Right cardiac atrium (tissue), 5 donors: ENCODE results near the gene RNF13. TPM values are rescaled to one million over a fixed set of nuclear protein-coding genes. Genes with fewer than 3 reads are reported as not detected.

ENCODE experiments used
- ATAC-seq, 2 donors: fragments of 200-7000 bp; cut with Tn5 transposase; one replicate each; pipeline versions ENCODE4 v1.8.0 to v1.9.1; 2020; ENCODE audit warnings: moderate library complexity in 2 of 2, mild to moderate bottlenecking in 1 of 2
- DNase-seq, 3 donors: peaks; one replicate each; pipeline ENCODE4 v3.0.0-alpha.2; 2020
- H3K27ac ChIP-seq: one replicate; pipeline ENCODE4 v1.5.1; 2013; ENCODE audit warnings: mild to moderate bottlenecking, low read length, control low read depth, moderate library complexity
- H3K27me3 ChIP-seq: one replicate; pipeline ENCODE4 v1.6.1; 2013; ENCODE audit not compliant: control insufficient read depth, insufficient read depth
- H3K4me1 ChIP-seq: one replicate; pipeline ENCODE4 v1.6.1; 2013; ENCODE audit warnings: low read length; ENCODE audit not compliant: control insufficient read depth, insufficient read depth
- H3K4me3 ChIP-seq: one replicate; pipeline ENCODE4 v1.5.1; 2013; ENCODE audit warnings: low read length, control low read depth
- H3K9me3 ChIP-seq: one replicate; pipeline ENCODE4 v1.6.1; 2013; ENCODE audit warnings: low read length; ENCODE audit not compliant: control insufficient read depth
- WGBS: extraction: QIAGEN DNeasy Blood & Tissue Kit; methylation state at CpG from one replicate; pipeline ENCODE4 v1.1.7; 2013; 5-methylcytosine and 5-hydroxymethylcytosine counted together
- intact Hi-C, 4 donors: fragments of 100-400 bp; cut with DNase I; formaldehyde crosslinking; loops; one replicate each; pipeline versions ENCODE4 v1.11.0 to v1.14.0; 2022 to 2023
- polyA plus RNA-seq: library from polyadenylated mRNA; stranded (reverse); fragments of 200-250 nt; gene quantifications from one replicate; pipeline ENCODE4 v1.2.3, GENCODE V29; 2013
- total RNA-seq, 4 donors: library from RNA; stranded (reverse); fragmentation: NEBNext Ultra II Directional; extraction: Animal tissue kit (Norgen Biotek cat#: 25700); gene quantifications; one replicate each; pipeline ENCODE4 v1.2.1, GENCODE V29; 2021
- donor health status: healthy with polysubstance abuse.
- donor health status: DM: no; HTN: yes; CAD: no.
- donor health status: DM: no; HTN: no; CAD: no.
- donor health status: DM: no; HTN: yes; CAD: no; lungs with severe emphysema.
- donor health status: DM: yes; HTN: yes; CAD: no.

The RNF13 gene
- total and polyA plus RNA-seq, 5 donors = 36.6 to 65.7 (median 62.9) TPM

DNA sequence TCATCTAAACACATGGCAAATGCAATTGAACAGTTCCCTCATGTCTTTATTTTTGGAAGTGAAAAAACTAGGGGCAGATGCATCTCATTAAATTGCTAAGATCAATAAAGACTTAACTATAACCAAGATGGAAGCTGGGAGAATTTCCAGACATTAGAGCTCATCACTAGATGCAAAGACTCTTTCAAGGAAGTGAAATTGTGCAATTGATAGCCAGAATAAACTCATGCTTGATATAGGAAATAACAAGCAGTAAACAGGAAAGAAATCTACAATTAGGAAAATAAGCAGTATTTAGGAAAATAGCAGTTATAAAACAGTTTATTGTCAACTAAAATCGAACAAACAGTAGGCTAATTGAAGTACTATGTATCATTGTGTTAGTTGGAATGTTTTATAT is 11.8 kb upstream of the RNF13 start:
- Histone ChIP-seq H3K27ac (no peak overlapping the region), H3K27me3 (no peaks in the 10 kb centered on the region), H3K4me1 (no peaks in the 10 kb centered on the region), H3K9me3 (no peaks in the 10 kb centered on the region), H3K4me3 (no peak overlapping the region)
- intact Hi-C loops = loop anchor here in 1 of 4 donors (10.0 kb wide), 1 partner anchor 306 kb away; no protein-coding TSS in a partner anchor
- DNase-seq (no peak), ATAC-seq (no peak)
- WGBS = 60% methylated on average over 1 of the region's 1 CpG

DNA sequence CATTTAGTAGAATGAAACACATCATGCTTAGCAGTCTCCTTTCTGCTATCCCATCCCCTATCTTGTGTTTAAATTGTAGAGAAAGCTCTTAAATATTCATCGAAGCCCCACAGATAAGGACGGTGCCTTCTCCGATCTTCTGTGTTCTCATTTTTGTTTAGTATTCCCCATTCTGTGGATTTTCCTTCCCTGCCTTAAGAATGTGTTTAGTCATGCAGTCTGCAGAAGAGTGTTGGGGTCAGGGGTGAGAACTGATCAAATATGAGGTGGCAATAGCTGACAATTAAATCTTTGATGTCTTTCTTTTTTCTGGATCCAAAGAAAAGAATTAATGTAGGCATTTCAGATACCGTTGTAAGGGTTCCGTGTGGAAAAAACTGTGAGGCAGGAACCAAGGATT is 11.4 kb upstream of the RNF13 start:
- H3K27me3 ChIP-seq = no peaks in the 10 kb centered on the region
- ATAC-seq (no peak), DNase-seq (no peak)
- no peaks in the 10 kb centered on the region for H3K4me1 ChIP-seq
- H3K9me3 ChIP-seq = no peaks in the 10 kb centered on the region
- H3K4me3 ChIP-seq = no peak overlapping the region
- no peak overlapping the region for H3K27ac ChIP-seq
- WGBS = 56% methylated on average over 5 of the region's 5 CpGs
- intact Hi-C loops = loop anchor here in 1 of 4 donors (10.0 kb wide), 1 partner anchor 307 kb away; no protein-coding TSS in a partner anchor

DNA sequence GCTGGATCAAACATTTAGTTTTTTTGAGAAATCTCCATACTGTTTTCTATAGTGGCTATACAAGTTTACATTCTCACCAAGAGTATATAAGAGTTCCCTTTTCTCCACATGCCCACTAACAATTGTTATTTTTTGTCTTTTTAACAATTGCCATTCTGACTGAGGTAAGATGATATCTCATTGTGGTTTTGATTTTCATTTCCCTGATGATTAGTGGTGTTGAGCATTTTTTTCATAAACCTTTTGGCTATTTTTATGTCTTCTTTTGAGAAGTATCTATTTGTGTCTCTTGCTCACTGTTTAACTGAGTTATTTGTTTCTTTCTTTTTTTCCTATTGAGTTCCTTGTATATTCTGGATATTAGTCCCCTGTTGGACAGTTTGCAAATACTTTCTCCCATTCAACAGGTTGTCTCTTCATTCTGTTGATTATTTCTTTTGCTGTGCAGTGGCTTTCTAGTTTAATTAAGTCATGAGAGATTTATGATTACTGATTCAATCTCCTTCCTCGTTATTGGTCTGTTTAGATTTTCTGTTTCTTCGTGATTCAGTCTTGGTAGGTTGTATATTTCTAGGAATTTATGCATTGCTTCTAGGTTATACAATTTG is 6.7 kb upstream of the RNF13 start:
- Histone ChIP-seq H3K4me1 (no peaks in the 10 kb centered on the region), H3K9me3 (no peaks in the 10 kb centered on the region), H3K27me3 (no peaks in the 10 kb centered on the region), H3K4me3 (no peak overlapping the region), H3K27ac (no peak overlapping the region)
- 69% methylated on average over 2 of the region's 2 CpGs for WGBS
- DNase-seq = no peak
- intact Hi-C loops = loop anchor here in 1 of 4 donors (10.0 kb wide), 1 partner anchor 311 kb away; no protein-coding TSS in a partner anchor
- no peak for ATAC-seq

DNA sequence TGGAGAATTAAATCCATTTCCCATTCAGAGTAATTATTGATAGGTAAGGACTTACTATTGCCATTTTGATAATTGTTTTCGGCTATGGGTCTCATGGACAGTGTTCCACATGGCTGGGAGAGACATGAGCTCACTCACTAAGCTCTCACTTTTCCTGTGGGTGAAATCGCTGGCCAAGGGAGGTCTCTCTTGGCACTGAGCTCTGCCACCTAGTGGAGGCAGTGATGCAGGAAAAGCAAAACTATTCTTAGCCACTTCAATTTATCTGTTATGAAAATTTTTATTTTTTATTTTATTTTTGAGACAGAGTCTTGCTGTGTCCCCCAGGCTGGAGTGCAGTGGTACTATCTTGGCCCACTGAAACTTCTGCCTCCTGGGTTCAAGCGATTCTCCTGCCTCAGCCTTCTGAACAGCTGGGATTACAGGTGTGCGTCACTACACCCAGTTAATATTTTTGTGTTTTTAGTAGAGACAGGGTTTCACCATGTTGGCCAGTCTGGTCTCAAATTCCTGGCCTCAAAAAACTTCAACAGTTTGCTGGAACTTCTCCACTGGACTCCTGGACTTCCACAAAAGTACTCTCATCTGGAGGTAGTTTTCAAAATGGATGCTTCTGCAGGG is 4.7 kb upstream of the RNF13 start:
- DNase-seq (peak; percentile 68 to 79 (median 76)), ATAC-seq (no peak)
- Histone ChIP-seq H3K4me3 (no peak overlapping the region), H3K27me3 (no peaks in the 10 kb centered on the region), H3K27ac (no peak overlapping the region), H3K4me1 (no peaks in the 10 kb centered on the region), H3K9me3 (no peaks in the 10 kb centered on the region)
- WGBS = 32% methylated on average over 4 of the region's 4 CpGs
- intact Hi-C loops = loop anchor here in 1 of 4 donors (10.0 kb wide), 1 partner anchor 314 kb away; no protein-coding TSS in a partner anchor

DNA sequence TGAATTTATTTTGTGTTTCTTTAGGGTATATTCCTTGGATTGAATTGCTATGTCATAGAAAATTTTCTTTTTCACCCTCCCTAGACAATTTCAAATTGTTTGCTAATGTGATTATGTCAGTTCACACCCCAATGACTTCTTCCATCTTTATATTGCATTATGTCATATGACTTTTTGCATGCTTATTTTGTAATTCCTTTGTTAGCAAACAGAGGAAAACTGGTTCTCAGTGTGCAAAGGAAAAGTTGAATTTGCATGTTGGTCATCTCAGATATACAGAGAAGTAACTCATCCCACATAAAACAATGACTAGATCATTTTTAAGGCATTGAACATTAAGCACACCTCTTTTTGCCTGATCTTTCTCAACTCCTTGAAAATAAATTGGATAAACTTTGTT is 3.3 kb upstream of the RNF13 start:
- Histone ChIP-seq H3K27ac (no peak overlapping the region), H3K27me3 (no peaks in the 10 kb centered on the region), H3K9me3 (no peaks in the 10 kb centered on the region), H3K4me1 (no peaks in the 10 kb centered on the region), H3K4me3 (no peak overlapping the region)
- intact Hi-C loops = loop anchor here in 1 of 4 donors (10.0 kb wide), 1 partner anchor 315 kb away; no protein-coding TSS in a partner anchor
- DNase-seq (no peak), ATAC-seq (no peak)

DNA sequence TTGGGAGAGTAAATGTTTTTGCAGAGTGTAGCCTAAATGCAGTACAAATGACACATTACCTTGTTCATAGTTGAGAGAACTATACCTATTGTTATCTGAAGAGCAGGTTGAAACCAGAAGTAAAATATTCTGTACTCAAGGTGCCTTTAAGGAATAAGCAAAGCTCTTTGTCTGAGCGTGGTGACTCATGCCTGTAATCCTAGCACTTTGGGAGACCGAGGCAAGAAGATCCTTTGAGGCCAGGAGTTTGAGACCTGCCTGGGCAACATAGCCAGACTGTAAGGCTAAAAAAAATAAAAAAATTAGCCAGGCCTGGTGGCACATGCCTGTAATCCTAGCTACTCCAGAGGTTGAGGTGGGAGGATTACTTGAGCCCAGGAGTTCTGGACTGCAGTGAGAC is 2.2 kb upstream of the RNF13 start:
- 95% methylated on average over 2 of the region's 2 CpGs for WGBS
- peaks cover 1% of the 10 kb centered on the region for H3K4me1 ChIP-seq
- intact Hi-C loops = no loop called here
- no peak for DNase-seq
- H3K9me3 ChIP-seq = no peaks in the 10 kb centered on the region
- H3K27ac ChIP-seq = no peak overlapping the region
- H3K27me3 ChIP-seq = no peaks in the 10 kb centered on the region
- no peak for ATAC-seq
- H3K4me3 ChIP-seq = no peak overlapping the region

DNA sequence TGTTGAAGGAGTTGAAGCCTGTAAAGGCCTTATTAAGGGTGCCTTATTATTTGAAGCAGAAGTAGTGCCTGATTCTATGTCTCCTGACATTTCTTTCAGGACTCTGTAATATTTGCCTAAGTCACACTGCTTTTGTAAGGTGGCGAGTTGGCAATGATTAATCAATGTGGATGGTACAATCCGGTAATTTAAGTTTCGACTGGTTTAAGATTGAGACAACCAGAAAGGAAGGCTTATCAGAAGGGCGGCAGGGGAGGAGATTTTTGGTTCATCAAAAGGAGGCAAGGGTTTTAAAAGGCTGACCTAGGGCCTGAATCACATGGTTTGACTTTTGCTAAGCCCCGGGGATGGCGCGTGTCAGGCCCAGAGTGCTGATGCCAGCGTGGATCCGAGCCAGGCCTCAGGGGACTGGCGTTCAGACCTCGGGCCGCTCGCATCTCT is 830 bp upstream of the RNF13 start:
- Histone ChIP-seq H3K27me3 (no peaks in the 10 kb centered on the region), H3K4me3 (peak overlapping the region; percentile 84), H3K27ac (peak overlapping the region; percentile 93), H3K9me3 (no peaks in the 10 kb centered on the region), H3K4me1 (peaks cover 2% of the 10 kb centered on the region)
- DNase-seq = no peak
- WGBS = 22% methylated on average over 13 of the region's 13 CpGs
- intact Hi-C loops = no loop called here
- no peak for ATAC-seq

DNA sequence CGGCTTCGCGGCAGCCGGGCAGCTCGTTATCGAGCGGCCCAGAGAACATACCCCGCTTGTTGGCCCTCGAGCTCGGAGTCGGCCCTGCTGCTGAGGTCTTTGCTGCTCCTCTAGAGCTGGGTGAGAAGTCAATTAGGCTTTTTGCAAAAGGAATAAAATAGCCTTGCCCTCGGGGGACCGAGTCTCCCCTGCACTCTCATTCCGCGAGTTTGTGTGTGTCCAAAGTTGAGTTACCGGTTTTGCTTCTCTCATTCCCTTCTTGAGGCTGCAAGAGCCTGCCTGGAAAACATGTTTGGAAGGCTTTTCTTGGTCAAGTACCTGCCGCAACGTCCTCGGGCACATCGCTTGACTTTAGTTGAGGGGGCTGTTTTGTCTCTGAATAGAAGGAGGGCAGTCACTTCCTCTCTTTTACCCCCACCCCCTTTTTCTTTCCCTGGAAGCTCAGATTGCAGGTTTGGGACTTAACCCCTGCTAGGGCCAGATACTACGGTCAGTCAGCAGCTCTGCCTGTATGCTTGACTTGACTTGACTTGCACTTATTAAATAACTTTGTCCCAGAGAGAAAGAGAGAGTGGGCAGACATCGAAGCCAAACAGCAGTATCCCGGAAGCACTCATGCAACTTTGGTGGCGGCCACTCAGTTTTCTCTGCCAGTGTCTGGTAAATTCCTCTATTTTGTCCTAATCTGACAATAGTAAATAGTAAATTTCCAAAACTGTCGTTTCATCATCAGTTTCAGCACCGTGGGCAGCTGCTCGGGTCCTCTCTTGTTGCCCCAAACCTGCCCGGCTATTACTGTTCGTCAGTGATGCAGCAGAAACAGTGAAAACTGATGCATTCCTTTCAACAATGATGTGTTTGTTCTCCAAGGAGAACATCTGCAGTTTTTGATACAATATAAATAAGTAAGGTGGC is 609 bp downstream of the RNF13 start:
- peaks cover 4% of the 10 kb centered on the region for H3K4me1 ChIP-seq
- H3K9me3 ChIP-seq = no peaks in the 10 kb centered on the region
- under 1% methylated on average over 29 of the region's 29 CpGs for WGBS
- peak; percentile 19 to 53 (median 46) for DNase-seq
- peak overlapping the region; percentile 96 for H3K27ac ChIP-seq
- ATAC-seq = peak; percentile 15 to 42
- peak overlapping the region; percentile 84 for H3K4me3 ChIP-seq
- no peaks in the 10 kb centered on the region for H3K27me3 ChIP-seq
- intact Hi-C loops = no loop called here

DNA sequence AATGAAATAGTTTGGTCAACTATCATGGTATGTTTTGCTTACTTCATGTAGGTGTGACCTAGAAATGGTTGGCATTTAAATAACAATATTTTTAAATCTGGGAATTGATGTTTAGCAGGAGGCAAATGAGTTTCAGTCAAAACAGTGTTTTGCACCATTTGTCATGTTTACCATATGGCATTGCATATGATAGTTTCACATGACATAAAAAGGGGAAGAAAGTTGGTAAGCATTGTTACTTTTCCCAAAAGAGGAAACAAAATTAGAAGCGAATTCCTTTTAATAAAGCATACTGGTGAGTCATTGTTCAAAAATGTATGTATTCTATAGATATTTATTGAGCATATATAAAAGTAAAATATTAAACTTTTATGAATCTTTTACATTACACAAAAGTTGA is 2.3 kb downstream of the RNF13 start:
- Histone ChIP-seq H3K27me3 (no peaks in the 10 kb centered on the region), H3K4me3 (peak overlapping the region; percentile 23), H3K9me3 (no peaks in the 10 kb centered on the region), H3K27ac (no peak overlapping the region), H3K4me1 (peaks cover 4% of the 10 kb centered on the region)
- no peak for DNase-seq
- ATAC-seq = no peak
- WGBS = 80% methylated on average over 1 of the region's 1 CpG
- intact Hi-C loops = no loop called here

DNA sequence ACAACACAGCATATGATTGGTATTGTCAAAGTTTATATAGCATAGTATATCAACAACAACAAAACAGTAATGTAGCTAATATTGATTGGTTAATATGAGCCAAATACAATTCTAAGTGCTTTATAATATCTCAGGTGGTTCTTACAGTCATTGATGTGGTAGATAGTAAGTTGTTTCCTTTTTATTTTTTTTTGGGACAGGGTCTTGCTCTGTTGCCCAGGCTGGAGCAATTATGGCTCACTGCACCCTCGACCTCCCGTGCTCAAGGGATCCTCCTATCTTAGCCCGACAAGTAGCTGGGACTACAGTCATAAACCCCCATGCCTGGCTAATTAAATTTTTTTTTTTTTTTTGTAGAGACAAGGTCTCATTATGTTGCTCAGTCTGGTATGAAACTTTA is 2.7 kb downstream of the RNF13 start:
- Histone ChIP-seq H3K27ac (no peak overlapping the region), H3K9me3 (no peaks in the 10 kb centered on the region), H3K27me3 (no peaks in the 10 kb centered on the region), H3K4me3 (no peak overlapping the region), H3K4me1 (peaks cover 4% of the 10 kb centered on the region)
- 96% methylated on average over 3 of the region's 3 CpGs for WGBS
- intact Hi-C loops = no loop called here
- DNase-seq = no peak
- no peak for ATAC-seq

DNA sequence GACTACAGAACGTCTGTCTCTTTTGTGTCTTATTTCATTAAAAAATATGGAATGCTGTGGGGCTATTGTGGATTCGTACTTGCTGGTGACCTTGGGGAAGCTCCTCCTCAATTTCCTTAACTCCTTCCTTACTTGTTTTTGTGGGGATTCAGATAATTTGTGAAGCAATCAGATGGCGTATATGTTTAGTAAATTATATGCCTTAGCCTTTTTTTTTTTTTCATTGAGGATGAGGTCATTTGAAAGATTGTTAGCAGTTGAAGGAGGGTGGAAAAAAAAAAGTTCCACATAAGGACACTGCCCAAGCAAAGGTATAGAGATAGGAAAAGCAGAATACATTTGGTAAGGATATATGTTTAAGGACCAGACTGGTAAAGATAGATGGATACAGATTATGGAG is 3.3 kb downstream of the RNF13 start:
- Histone ChIP-seq H3K4me1 (peaks cover 4% of the 10 kb centered on the region), H3K9me3 (no peaks in the 10 kb centered on the region), H3K27ac (no peak overlapping the region)

More for the DNA sequence above, 3.3 kb downstream of the RNF13 start:
- DNase-seq (no peak), ATAC-seq (no peak)
- WGBS = 39% methylated on average over 3 of the region's 3 CpGs
- intact Hi-C loops = no loop called here
- no peaks in the 10 kb centered on the region for H3K27me3 ChIP-seq
- no peak overlapping the region for H3K4me3 ChIP-seq
